HG03045 (cell line): ENCODE measurements around the gene EML4.

Source experiments
- ATAC-seq: cut with Tn5 transposase; IDR thresholded peaks from one replicate; pipeline ENCODE4 v1.9.1; 2021; ENCODE audit warnings: mild to moderate bottlenecking, moderate library complexity; ENCODE audit not compliant: unreplicated experiment

Gene EML4

GRCh38 chr2:42137125-42137841 is 31.9 kb upstream of the EML4 start:
- ATAC-seq, result no peak

- ATAC-seq, result no peak
These were observed 30.8 kb upstream of the EML4 start for GRCh38 chr2:42138163-42139015.

- no peak for ATAC-seq
These were observed 30.1 kb upstream of the EML4 start for GRCh38 chr2:42139101-42139500.

- no peak for ATAC-seq
These were observed 28.7 kb upstream of the EML4 start for GRCh38 chr2:42140496-42140895.

- ATAC-seq, result no peak
These were observed 27.2 kb upstream of the EML4 start for GRCh38 chr2:42141687-42142546.

GRCh38 chr2:42142547-42143184 is 26.5 kb upstream of the EML4 start:
- ATAC-seq, result no peak

- ATAC-seq, result no peak
These were observed 21.4 kb upstream of the EML4 start for GRCh38 chr2:42147641-42148274.

- no peak for ATAC-seq
These were observed 19.0 kb upstream of the EML4 start for GRCh38 chr2:42150159-42150558.

- no peak for ATAC-seq
These were observed 15.1 kb upstream of the EML4 start for GRCh38 chr2:42153944-42154581.

- ATAC-seq, result no peak
These were observed 12.4 kb upstream of the EML4 start for GRCh38 chr2:42156721-42157120.

- ATAC-seq, result no peak
These were observed 7.7 kb upstream of the EML4 start for GRCh38 chr2:42161444-42161843.

GRCh38 chr2:42163444-42164045 is 5.6 kb upstream of the EML4 start:
- ATAC-seq, result no peak

- no peak for ATAC-seq
These were observed 5.1 kb upstream of the EML4 start for GRCh38 chr2:42164046-42164445.

- no peak for ATAC-seq
These were observed 4.2 kb upstream of the EML4 start for GRCh38 chr2:42164971-42165370.

GRCh38 chr2:42167458-42167857 is 1.7 kb upstream of the EML4 start:
- ATAC-seq, result no peak

GRCh38 chr2:42168459-42169099 is 574 bp upstream of the EML4 start:
- ATAC-seq, result no peak

- peak; percentile 19 for ATAC-seq
These were observed 845 bp downstream of the EML4 start for GRCh38 chr2:42169874-42170521.

GRCh38 chr2:42170619-42171395 is 1.7 kb downstream of the EML4 start:
- ATAC-seq, result no peak
